NCI-H2107 treated with DMSO at 0.1 percent for 48 hours (cell line): ENCODE results near the gene LRRC59.

Experiments
- DNase-seq: peaks from one replicate; lab custom pipeline; 2025; ENCODE audit not compliant: unreplicated experiment; lab: John Stamatoyannopoulos, UW

LRRC59 gene

GRCh38 chr17:50363217-50364060 lies 33.9 kb downstream of the LRRC59 start:
- DNase-seq: no peak

DNA sequence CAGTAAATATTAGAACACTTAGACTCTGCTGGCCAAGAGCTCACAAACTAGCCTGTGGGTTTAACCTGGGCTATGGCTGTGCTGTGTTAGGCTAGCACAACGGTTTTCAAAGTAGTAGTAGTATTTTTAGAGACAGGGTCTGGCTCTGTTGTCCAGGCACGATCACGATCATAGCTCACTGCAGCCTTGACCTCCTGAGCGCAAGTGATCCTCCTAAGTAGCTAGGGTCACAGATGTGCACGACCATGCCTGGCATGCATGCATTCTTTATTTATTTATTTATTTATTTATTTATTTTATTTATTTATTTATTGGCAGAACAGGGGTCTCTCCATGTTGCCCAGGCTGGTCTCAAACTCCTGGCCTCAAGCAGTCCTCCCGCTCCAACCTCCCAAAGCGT lies 34.7 kb downstream of the LRRC59 start:
- no peak for DNase-seq

DNA sequence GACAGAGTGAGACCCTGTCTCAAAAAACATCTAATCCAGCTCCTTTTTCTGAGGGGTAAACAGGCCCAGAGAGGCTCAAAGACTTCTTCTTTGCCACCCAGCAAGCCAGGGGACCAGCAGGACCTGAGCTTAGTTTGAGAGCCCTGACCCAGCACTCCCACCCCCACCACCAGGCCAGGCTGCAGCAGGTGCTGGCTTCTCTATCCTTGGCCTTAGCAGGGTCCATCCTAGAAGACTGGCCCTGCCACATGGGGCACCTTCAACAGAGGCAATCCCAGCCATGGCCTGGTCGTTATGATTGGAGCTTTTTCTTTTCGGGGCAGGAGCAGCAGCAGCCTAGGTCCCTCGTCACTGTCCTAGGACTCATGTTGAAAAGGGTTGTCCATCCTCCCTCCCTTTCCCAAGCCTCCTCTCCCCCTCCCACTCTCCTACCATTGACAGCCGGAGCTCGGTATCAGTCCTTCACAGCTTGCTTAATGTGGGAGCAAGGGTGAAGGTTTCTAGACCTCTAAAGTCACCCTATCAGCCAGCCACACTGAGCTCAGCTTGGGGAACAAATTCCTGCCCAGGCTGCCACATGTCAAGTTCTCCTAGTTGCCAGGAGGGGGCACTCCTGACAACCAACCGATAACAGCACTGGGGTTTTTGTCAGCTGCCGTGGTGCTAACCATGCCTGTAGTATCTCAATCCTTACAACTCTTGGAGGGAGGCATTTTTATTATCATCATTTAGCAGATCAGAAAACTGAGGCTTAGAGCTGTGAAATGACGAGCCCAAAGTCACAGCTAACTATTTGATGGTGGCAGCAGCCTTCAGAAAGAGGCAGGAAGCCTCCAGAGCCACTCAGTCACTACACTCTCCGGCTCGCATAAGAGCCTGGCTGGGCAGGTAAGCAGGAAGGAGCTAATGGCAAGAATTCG lies 35.5 kb downstream of the LRRC59 start:
- DNase-seq: peak; percentile 13

- no peak for DNase-seq
These were observed 36.7 kb downstream of the LRRC59 start for GRCh38 chr17:50360486-50361115.

DNA sequence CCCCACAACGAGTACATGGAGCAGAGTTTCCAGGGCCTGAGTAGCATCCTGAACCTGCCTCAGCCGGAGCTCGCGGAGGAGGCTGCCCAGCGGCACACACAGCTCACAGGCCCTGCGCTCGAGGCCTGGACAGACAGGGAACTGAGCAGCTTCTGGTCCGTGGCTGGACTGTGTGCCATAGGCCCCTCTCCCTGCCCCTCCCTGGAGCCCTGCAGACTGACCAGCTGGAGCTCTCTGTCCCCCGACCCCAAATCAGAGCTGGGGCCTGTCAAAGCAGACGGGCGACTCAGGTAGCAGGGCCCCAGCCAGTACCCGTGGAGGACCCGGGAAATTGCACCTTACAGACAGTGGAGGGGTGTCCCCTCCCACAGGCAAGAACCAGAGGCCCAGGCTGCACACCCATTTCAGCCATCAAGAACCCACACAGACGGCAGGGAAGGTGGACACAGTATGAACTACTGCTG lies 37.3 kb downstream of the LRRC59 start:
- no peak for DNase-seq

GRCh38 chr17:50359005-50359699 lies 38.2 kb downstream of the LRRC59 start:
- DNase-seq: no peak

GRCh38 chr17:50358177-50358576 lies 39.1 kb downstream of the LRRC59 start:
- no peak for DNase-seq

- DNase-seq: no peak
These were observed 40.3 kb downstream of the LRRC59 start for GRCh38 chr17:50356892-50357510.

- DNase-seq: no peak
These were observed 40.9 kb downstream of the LRRC59 start for GRCh38 chr17:50356418-50356817.

DNA sequence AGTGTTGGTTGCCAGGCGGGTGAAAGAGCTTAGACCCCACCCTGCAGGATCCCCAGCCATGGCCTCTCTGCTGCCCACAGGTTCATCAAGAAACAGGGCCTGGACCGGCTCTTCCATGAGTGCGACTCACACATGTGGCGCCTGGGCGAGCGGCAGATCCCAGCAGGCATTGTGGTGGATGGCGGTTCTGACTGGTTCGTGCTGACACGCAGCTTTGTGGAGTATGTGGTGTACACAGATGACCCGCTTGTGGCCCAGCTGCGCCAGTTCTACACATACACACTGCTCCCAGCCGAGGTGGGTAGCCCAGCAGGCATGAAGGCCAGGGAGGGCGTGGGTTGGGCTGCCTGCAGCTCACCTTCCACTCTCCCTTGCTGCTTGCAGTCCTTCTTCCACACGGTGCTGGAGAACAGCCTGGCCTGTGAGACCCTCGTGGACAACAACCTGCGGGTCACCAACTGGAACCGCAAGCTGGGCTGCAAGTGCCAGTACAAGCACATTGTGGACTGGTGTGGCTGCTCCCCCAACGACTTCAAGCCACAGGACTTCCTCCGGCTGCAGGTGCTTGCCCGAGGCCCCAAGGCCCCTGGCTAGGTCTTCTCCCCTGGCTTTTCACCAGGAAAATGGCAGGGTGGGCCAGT lies 41.5 kb downstream of the LRRC59 start:
- DNase-seq: no peak

GRCh38 chr17:50355336-50355700 lies 42.0 kb downstream of the LRRC59 start:
- DNase-seq: no peak

- DNase-seq: no peak
These were observed 42.5 kb downstream of the LRRC59 start for GRCh38 chr17:50354776-50355175.

- no peak for DNase-seq
These were observed 43.1 kb downstream of the LRRC59 start for GRCh38 chr17:50354198-50354597.

- no peak for DNase-seq
These were observed 43.6 kb downstream of the LRRC59 start for GRCh38 chr17:50353600-50354195.

DNA sequence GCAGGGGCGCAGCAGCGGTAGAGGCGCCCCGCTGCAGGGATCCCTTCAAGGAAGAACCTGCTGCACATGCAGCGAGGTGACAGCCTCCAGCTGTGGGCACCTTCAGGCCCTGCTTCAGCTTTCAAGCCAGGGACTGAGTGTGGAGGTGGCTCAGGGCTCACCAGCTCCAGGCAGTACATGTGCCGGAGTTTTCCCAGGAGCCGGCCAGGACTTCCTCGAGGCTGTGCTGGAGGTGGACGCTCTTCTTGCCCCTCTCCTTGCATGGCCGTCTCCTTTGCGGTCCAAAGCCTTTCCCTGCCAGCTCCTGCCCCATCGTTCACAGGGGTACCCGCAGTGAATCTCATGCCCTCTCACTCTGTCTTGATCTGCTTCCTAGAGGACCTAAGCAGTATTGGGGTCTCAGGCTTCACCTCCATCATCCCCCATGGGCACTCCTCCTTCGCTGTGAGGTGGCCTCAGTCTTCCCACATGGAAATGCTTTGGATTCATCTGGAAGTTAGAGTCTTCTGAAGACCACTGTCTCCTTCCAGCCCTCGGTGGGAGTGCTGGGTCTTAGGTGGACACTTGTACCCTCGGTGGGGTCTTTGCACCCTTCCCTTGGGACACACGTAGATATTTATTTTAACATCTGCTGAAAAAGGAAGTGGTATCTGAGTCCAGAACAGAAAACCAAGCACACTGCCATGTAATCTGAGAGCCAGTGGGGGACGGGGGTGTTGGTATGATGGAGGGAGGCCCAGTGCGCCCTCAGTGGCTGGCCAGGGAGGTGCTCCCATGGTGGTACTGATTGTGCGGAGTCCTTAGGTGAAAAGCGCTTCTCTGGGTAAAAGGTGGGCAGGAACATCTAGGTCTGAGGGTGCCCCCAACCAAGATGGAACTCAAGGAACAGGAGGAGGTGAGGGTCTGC lies 44.4 kb downstream of the LRRC59 start:
- no peak for DNase-seq

GRCh38 chr17:50352072-50352692 lies 45.1 kb downstream of the LRRC59 start:
- DNase-seq: no peak

GRCh38 chr17:50350733-50351132 lies 46.6 kb downstream of the LRRC59 start:
- DNase-seq: no peak

DNA sequence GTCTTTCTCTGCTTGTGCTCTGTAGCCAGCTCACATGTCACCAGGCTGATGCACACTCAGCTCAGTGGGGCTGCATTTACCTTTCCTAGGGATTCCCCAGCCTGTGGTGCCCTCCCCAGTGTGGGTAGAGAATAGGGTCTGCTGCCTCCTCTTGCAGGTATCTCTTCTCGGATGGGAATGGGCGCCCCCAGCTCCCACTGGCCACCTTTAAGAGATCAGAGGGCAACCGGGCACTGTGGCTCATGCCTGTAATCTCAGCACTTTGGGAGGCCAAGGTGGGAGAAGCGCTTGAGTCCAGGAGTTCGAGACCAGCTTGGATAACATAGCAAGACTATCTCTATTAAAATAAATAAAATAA lies 48.1 kb downstream of the LRRC59 start:
- no peak for DNase-seq
